H9 (cell line): Measurements from ENCODE around the gene ZNF362. TPM values are rescaled to one million over a fixed set of nuclear protein-coding genes. Genes with fewer than 3 reads are reported as not detected.

Experiments used
- DNase-seq: peaks from one replicate; pipeline ENCODE4 v3.0.0-alpha.2; 2017
- H2AFZ ChIP-seq: one replicate; pipeline ENCODE4 v1.6.1; 2013; ENCODE audit warnings: mild to moderate bottlenecking, low read length, control low read depth, moderate library complexity
- H2AK5ac ChIP-seq: 2 replicates; pipeline ENCODE4 v1.6.1; 2013; ENCODE audit warnings: low read length, control low read depth, mixed read lengths; ENCODE audit not compliant: insufficient read length
- H2BK120ac ChIP-seq: one replicate; pipeline ENCODE4 v1.6.1; 2013; ENCODE audit warnings: low read depth, mild to moderate bottlenecking, low read length, control low read depth, inconsistent platforms; ENCODE audit not compliant: poor library complexity, severe bottlenecking
- H2BK12ac ChIP-seq: 2 replicates; pipeline ENCODE4 v1.6.1; 2013; ENCODE audit warnings: low read length, control low read depth, mixed read lengths, low read depth; ENCODE audit not compliant: insufficient read length
- H2BK15ac ChIP-seq: 2 replicates; pipeline ENCODE4 v1.6.1; 2013; ENCODE audit warnings: low read depth, low read length, control low read depth
- H2BK20ac ChIP-seq: one replicate; pipeline ENCODE4 v1.6.1; 2013; ENCODE audit warnings: low read depth, mild to moderate bottlenecking, low read length, control low read depth, inconsistent platforms; ENCODE audit not compliant: poor library complexity, severe bottlenecking
- H2BK5ac ChIP-seq: 2 replicates; pipeline ENCODE4 v1.6.1; 2013; ENCODE audit warnings: low read length, control low read depth, mixed read lengths; ENCODE audit not compliant: insufficient read length
- H3K14ac ChIP-seq: 2 replicates; pipeline ENCODE4 v1.6.1; 2013; ENCODE audit warnings: low read length, control low read depth; ENCODE audit not compliant: insufficient read depth
- H3K18ac ChIP-seq: 2 replicates; pipeline ENCODE4 v1.6.1; 2013; ENCODE audit warnings: low read depth, mild to moderate bottlenecking, mixed read lengths, low read length, control low read depth; ENCODE audit not compliant: insufficient read length
- H3K23ac ChIP-seq: 2 replicates; pipeline ENCODE4 v1.6.1; 2013; ENCODE audit warnings: low read length, control low read depth, mixed read lengths, low read depth; ENCODE audit not compliant: insufficient read length
- H3K23me2 ChIP-seq: 2 replicates; pipeline ENCODE4 v1.6.1; 2013; ENCODE audit warnings: low read depth, mild to moderate bottlenecking, mixed read lengths, low read length, control low read depth; ENCODE audit not compliant: insufficient read length, poor library complexity, severe bottlenecking
- H3K27ac ChIP-seq: 2 replicates; pipeline ENCODE4 v1.5.1; 2013; ENCODE audit warnings: low read length, control low read depth, mixed read lengths, low read depth; ENCODE audit not compliant: insufficient read length
- H3K27me3 ChIP-seq: 2 replicates; pipeline ENCODE4 v1.6.1; 2013; ENCODE audit warnings: low read length, control low read depth, inconsistent platforms; ENCODE audit not compliant: insufficient read depth
- H3K4ac ChIP-seq: 2 replicates; pipeline ENCODE4 v1.6.1; 2013; ENCODE audit warnings: low read depth, mild to moderate bottlenecking, control low read depth, inconsistent platforms, low read length, moderate library complexity
- H3K4me1 ChIP-seq: 2 replicates; pipeline ENCODE4 v1.6.1; 2013; ENCODE audit warnings: low read length, control low read depth, inconsistent platforms; ENCODE audit not compliant: insufficient read depth
- H3K4me2 ChIP-seq: 2 replicates; pipeline ENCODE4 v1.6.1; 2013; ENCODE audit warnings: low read length, control low read depth, mixed read lengths; ENCODE audit not compliant: insufficient read length, insufficient read depth
- H3K56ac ChIP-seq: 2 replicates; pipeline ENCODE4 v1.6.1; 2013; ENCODE audit warnings: low read depth, mild to moderate bottlenecking, mixed read lengths, low read length, control low read depth; ENCODE audit not compliant: insufficient read length
- H3K79me1 ChIP-seq: 2 replicates; pipeline ENCODE4 v1.6.1; 2013; ENCODE audit warnings: low read depth, mild to moderate bottlenecking, moderate library complexity, low read length, control low read depth, inconsistent platforms; ENCODE audit not compliant: insufficient read depth, poor library complexity, severe bottlenecking
- H3K79me2 ChIP-seq: 2 replicates; pipeline ENCODE4 v1.6.1; 2013; ENCODE audit warnings: low read length, control low read depth, inconsistent platforms; ENCODE audit not compliant: insufficient read depth
- H3K9ac ChIP-seq: 2 replicates; pipeline ENCODE4 v1.6.1; 2013; ENCODE audit warnings: low read length, control low read depth, mixed read lengths; ENCODE audit not compliant: insufficient read length; ENCODE audit errors: extremely low read depth
- H3K9me3 ChIP-seq: one replicate; pipeline ENCODE4 v1.6.1; 2013; ENCODE audit warnings: low read depth, low read length, inconsistent platforms; ENCODE audit not compliant: control insufficient read depth
- H3T11ph ChIP-seq: one replicate; pipeline ENCODE4 v1.6.1; 2013; ENCODE audit warnings: mild to moderate bottlenecking, low read length, control low read depth, inconsistent platforms
- H4K20me1 ChIP-seq: one replicate; pipeline ENCODE4 v1.6.1; 2013; ENCODE audit not compliant: control insufficient read depth, insufficient read length, insufficient read depth
- H4K5ac ChIP-seq: 2 replicates; pipeline ENCODE4 v1.6.1; 2013; ENCODE audit warnings: low read depth, mild to moderate bottlenecking, mixed read lengths, low read length, control low read depth; ENCODE audit not compliant: insufficient read length
- H4K8ac ChIP-seq: replicated peaks from 2 replicates; pipeline ENCODE4 v1.6.1; 2013; ENCODE audit warnings: low read length, control low read depth, mixed read lengths, low read depth; ENCODE audit not compliant: insufficient read length
- H4K91ac ChIP-seq: 2 replicates; pipeline ENCODE4 v1.6.1; 2013; ENCODE audit warnings: low read depth, mild to moderate bottlenecking, moderate library complexity, mixed read lengths, low read length, control low read depth; ENCODE audit not compliant: insufficient read length
- H3K27ac Mint-ChIP-seq, 3 experiments: 2 replicates in 2 of 3; 3 replicates in 1 of 3; pipeline ENCODE4 v1.8.0; 2020 to 2021; ENCODE audit warnings: mixed read lengths in 3 of 3, mild to moderate bottlenecking in 1 of 3, moderate library complexity in 1 of 3
- H3K27me3 Mint-ChIP-seq: 2 replicates; pipeline ENCODE4 v1.8.0; 2021; ENCODE audit warnings: low read depth, mild to moderate bottlenecking, moderate library complexity, mixed read lengths
- H3K36me3 Mint-ChIP-seq, 3 experiments: 2 replicates in 2 of 3; 3 replicates in 1 of 3; pipeline ENCODE4 v1.8.0; 2020 to 2021; ENCODE audit warnings: low read depth in 3 of 3, mixed read lengths in 3 of 3; ENCODE audit not compliant: insufficient read depth in 1 of 3
- H3K4me1 Mint-ChIP-seq, 2 experiments: 2 replicates each; pipeline ENCODE4 v1.8.0; 2020; ENCODE audit warnings: mixed read lengths in 2 of 2
- H3K4me3 Mint-ChIP-seq, 2 experiments: 2 replicates in 1 of 2; 3 replicates in 1 of 2; pipeline ENCODE4 v1.8.0; 2020 to 2021; ENCODE audit warnings: mild to moderate bottlenecking in 2 of 2, mixed read lengths in 2 of 2, moderate library complexity in 1 of 2
- H3K9me3 Mint-ChIP-seq, 2 experiments: 2 replicates in 1 of 2; 3 replicates in 1 of 2; pipeline ENCODE4 v1.8.0; 2020; ENCODE audit warnings: mild to moderate bottlenecking in 2 of 2, mixed read lengths in 2 of 2, moderate library complexity in 1 of 2
- WGBS: extraction: QIAGEN DNeasy Blood & Tissue Kit; methylation state at CpG from one replicate; pipeline ENCODE4 v1.1.7; 2013; ENCODE audit warnings: missing lambda C conversion rate, low lambda C conversion rate, mixed read lengths; ENCODE audit not compliant: insufficient read length; ENCODE audit errors: extremely low coverage; 5-methylcytosine and 5-hydroxymethylcytosine counted together
- total RNA-seq: library from RNA; stranded (reverse); gene quantifications from 2 replicates; pipeline ENCODE4 v1.2.1, GENCODE V29; 2021
- TF ChIP-seq, protein P1 (sequence below): fragments of 200-600 bp; sonication (generic); conservative IDR thresholded peaks from 3 replicates; pipeline ENCODE4 v1.8.0; 2021; ENCODE audit warnings: antibody characterized with exemption, mild to moderate bottlenecking

ZNF362 gene
- total RNA-seq, 1 experiment from 2014 or later = 18.7 TPM

DNA sequence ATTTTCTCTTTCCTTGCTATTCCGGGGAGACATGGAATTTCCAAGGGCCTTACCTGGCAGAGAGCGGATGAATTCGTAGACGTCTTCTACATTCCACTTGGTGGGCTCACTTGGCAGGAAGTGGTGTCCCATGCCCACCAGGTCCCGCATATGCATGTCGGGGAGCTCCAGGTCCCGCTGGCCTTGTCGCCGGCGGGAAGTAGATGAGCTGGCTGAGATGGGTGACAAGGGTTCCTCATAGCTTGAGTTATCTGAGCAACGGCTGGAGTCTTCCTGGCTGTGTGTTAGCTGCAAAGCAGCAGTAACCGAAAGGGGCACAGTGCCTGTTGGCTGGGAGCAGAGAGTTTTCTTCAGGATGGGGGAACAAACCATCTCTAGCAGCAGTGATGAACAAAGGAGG is 72.5 kb downstream of the ZNF362 start:
- no peaks in the 10 kb centered on the region for H3K4me1 ChIP-seq
- no peaks in the 10 kb centered on the region for H3K9me3 ChIP-seq
- H2BK5ac ChIP-seq = no peak overlapping the region
- no peaks in the 10 kb centered on the region for H4K20me1 ChIP-seq
- H3K27ac Mint-ChIP-seq = no peak overlapping the region
- no peak overlapping the region for H3K56ac ChIP-seq
- no peaks in the 10 kb centered on the region for H3K23me2 ChIP-seq
- no peak overlapping the region for H4K91ac ChIP-seq
- H3K23ac ChIP-seq = no peak overlapping the region
- H3K9ac ChIP-seq = no peak overlapping the region
- no peak overlapping the region for H3K4me2 ChIP-seq
- no peak overlapping the region for H2BK120ac ChIP-seq
- no peaks in the 10 kb centered on the region for H3K27me3 ChIP-seq
- H4K5ac ChIP-seq = no peak overlapping the region
- no peak overlapping the region for H2AK5ac ChIP-seq
- no peaks in the 10 kb centered on the region for H3K79me1 ChIP-seq
- peaks cover 1% of the 10 kb centered on the region; the same call in 1 of the 2 replicates for H3K27me3 Mint-ChIP-seq
- no peak overlapping the region for H2BK12ac ChIP-seq
- H3K36me3 Mint-ChIP-seq = peaks cover 7 to 66% (median 12%) of the 10 kb centered on the region in 3 experiments; a peak in 6 of 7 replicates
- H3T11ph ChIP-seq = no peak overlapping the region
- TF ChIP-seq, protein P1, sequence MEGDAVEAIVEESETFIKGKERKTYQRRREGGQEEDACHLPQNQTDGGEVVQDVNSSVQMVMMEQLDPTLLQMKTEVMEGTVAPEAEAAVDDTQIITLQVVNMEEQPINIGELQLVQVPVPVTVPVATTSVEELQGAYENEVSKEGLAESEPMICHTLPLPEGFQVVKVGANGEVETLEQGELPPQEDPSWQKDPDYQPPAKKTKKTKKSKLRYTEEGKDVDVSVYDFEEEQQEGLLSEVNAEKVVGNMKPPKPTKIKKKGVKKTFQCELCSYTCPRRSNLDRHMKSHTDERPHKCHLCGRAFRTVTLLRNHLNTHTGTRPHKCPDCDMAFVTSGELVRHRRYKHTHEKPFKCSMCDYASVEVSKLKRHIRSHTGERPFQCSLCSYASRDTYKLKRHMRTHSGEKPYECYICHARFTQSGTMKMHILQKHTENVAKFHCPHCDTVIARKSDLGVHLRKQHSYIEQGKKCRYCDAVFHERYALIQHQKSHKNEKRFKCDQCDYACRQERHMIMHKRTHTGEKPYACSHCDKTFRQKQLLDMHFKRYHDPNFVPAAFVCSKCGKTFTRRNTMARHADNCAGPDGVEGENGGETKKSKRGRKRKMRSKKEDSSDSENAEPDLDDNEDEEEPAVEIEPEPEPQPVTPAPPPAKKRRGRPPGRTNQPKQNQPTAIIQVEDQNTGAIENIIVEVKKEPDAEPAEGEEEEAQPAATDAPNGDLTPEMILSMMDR = no peak
- no CpG with 5 or more reads among the region's 12 CpGs for WGBS
- H2BK20ac ChIP-seq = no peak overlapping the region
- H3K18ac ChIP-seq = no peak overlapping the region
- no peak overlapping the region for H3K27ac ChIP-seq
- DNase-seq = no peak
- H3K79me2 ChIP-seq = no peaks in the 10 kb centered on the region
- H3K14ac ChIP-seq = no peak overlapping the region
- no peak overlapping the region for H2BK15ac ChIP-seq
- no peaks in the 10 kb centered on the region for H3K9me3 Mint-ChIP-seq
- H3K4me1 Mint-ChIP-seq = peaks cover 0 to 5% of the 10 kb centered on the region in 2 experiments; a peak in 2 of 4 replicates
- no peak overlapping the region for H2AFZ ChIP-seq
- no peak overlapping the region for H3K4ac ChIP-seq
- no peak overlapping the region for H4K8ac ChIP-seq
- H3K4me3 Mint-ChIP-seq = no peak overlapping the region
